Activated T-cell treated with anti-CD3 and anti-CD28 coated beads for 1 hour (primary cell): ENCODE data around the gene TBX10.
"Not testable (repeated sequence)": the region's sequence is repeated elsewhere in the genome, so short reads cannot be mapped to it uniquely, and the experiment has no call there.

Experiments
- DNase-seq: peaks from one replicate; pipeline ENCODE4 v3.0.0-alpha.2; 2020; ENCODE audit warnings: low read depth

The TBX10 gene

GRCh38 chr11:67639438-67639859 lies at the start of gene TBX10:
Gene TBX10, minus strand, starts transcription at chr11:67639763. Its CDS starts 291 bp downstream, at chr11:67639472.
- no peak for DNase-seq

GRCh38 chr11:67689178-67689577 lies 49.6 kb upstream of the TBX10 start:
- DNase-seq: no peak

GRCh38 chr11:67687986-67688385 lies 48.4 kb upstream of the TBX10 start:
- no peak for DNase-seq

- not testable (repeated sequence) for DNase-seq
These were observed 46.2 kb upstream of the TBX10 start for GRCh38 chr11:67685641-67686332.

DNA sequence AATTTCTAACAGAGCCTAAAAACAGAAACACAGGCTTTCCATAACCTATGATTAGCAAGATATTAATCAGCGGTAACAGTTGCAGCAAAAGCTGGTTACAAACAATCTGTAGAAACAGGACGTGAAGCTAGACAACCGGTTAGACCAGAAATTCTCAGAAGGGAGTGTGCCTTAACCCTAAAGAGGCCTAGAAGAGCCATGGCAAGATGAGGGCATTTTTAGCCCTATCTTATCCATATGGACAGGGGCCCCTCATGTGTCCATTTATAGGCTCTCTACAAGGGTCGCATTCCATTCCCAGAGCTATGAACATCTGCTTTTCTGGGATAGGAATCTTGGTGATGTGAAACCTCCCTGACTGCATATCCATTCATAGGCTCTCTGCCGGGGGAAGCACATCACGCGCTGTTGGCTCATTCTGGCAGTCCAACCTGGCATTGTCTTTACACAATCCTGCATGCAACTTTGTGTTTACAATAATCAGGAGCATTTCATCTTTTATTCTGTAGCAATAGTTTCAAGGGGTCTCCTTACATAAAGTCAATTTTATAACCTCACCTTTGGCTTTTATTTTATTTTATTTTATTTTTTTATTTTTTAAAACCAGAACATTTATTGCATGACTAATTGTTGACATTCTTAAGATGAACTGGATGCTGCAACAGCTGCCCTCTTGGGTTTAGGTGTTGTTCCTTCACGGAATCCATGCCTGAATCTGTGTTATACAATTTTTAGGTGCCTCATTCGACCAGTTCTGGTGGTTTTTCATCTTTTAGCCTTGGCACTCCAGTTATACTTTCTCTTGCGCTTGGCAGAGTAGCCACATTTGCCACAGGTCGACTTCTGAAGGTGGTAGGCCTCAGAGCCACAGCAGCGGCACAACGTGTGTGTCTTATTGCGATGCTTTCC lies 42.8 kb upstream of the TBX10 start:
- DNase-seq: not testable (repeated sequence)

DNA sequence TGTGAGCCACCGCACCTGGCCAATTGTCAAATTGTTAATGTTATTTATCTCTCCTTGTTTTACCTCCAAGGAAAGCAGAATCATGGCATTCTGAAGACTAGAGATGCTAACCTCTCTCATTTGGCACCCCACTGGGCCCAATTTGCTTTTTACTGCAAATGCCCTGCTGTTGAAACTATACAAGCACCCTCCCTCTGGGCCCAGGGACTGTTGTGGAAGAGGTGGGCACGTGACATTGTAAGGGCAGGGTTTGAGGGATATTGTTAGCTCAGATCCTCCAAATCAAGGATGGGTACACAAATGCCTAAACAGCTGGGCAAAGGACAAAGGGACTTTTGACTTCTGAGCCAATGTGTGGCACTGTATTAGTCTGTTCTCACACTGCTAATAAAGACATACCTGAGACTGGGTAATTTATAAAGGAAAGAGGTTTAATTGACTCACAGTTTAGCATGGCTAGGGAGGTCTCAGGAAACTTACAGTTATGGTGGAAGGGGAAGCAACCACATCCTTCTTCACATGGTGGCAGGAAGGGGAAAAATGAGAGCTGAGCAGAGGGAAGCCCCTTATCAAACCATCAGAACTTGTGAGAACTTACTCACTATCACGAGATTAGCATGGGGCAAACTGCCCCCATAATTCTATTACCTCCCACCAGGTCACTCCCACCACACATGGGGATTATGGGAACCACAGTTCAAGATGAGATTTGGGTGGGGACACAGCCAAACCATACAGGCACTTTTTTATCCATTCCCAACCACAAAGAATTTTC lies 41.3 kb upstream of the TBX10 start:
- DNase-seq: no peak

GRCh38 chr11:67675058-67675747 lies 35.6 kb upstream of the TBX10 start:
- DNase-seq: no peak

- DNase-seq: no peak
These were observed 34.9 kb upstream of the TBX10 start, which contains the start of gene ALDH3B2 for GRCh38 chr11:67674442-67674871. Gene ALDH3B2, minus strand, starts transcription at chr11:67674623. Its CDS starts 7,688 bp downstream, at chr11:67666935.

DNA sequence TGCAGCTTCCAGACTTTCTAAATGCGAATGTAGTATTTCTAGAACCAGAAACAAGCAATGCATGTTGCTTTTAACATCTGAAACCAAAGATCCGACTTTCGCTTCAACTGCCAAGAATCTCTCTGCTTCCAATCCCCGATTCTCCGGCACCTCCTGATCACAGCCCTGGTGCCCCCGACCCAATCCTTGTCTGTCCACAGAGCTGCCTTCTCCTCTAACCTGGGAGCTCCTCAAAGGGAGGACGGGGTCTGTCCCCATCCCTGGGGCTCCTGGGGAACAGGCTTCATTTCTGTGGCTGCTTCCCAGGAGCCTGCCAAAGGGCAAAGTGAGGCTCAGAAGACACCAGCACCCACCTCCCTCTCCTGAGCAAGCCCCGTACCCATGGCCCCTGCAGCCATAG lies 34.3 kb upstream of the TBX10 start:
- no peak for DNase-seq

DNA sequence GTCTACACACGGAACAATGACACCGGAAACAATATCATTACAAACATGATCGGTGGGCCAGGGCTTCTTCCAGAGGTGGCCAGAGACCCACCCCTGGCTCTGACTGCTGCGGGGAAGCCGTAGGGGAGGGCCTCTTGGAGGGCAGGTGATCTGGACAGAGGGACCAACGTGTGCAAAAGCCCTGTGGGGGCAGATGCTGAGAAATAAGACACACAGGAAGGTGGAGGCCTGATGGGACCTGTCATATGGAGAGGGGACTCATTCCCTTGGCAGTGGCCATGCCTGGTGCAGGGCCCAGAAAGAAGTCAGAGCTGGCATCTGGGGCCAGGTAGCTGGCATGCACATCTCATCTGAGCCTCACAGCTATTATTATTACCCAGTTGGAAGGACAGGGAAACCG lies 33.8 kb upstream of the TBX10 start:
- DNase-seq: no peak

DNA sequence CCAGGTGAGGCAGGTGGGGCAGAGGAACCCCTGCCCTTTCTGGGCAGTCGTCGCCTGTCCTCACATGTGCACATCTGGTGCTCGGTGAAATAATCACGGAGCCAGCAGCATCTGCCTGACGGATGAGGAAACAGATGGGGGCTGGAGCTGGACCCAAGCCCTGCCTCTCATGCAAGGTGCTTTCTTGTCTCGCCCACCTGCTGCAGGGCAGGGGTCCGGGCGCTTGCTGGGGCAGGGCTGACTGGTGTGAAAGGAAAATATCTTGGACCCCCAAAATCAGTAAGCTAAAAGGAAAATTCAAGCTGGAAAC lies 31.6 kb upstream of the TBX10 start:
- DNase-seq: no peak

DNA sequence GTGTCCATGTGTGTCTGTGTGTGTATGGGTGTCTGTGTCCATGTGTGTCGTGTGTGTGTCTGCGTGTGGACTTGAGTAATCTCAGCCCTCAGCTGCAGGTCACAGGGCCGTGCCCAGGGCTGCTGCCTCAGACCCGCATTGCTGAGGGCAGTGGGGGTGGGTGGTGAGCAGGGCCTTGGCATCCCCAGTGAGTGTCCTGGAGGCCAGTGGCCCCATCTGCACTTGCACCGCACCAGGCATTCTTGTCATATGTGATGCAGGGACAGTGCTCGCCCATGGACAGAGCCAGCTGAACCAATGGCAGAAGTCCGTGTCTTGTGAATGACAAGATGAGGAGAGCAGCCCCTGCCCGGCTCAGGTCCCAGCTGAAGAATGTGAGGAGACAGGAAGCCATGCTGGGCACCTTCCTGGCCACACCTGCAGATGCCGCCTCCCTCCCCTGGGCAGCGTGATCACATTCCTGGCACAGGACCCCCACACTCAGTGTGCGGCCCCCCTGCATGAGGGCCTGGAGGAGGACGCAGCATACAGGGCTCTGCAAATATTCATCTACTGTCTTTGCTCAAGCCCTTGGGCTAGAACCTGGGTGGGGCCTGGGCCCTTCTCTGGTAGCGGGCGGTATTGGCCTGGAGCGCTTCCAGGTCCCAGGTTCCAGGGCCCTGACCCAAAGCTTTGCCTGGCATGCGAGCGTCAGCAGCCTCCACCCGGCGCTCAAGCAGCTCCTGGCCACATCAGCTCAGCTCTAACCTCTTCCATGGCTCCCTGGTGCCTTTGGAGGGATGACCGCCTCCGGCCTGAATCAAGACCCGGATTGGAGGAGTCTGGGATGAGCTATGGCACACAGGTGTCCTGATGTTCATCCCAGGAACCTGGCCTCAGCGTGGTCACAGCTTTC lies 31.0 kb upstream of the TBX10 start:
- no peak for DNase-seq

DNA sequence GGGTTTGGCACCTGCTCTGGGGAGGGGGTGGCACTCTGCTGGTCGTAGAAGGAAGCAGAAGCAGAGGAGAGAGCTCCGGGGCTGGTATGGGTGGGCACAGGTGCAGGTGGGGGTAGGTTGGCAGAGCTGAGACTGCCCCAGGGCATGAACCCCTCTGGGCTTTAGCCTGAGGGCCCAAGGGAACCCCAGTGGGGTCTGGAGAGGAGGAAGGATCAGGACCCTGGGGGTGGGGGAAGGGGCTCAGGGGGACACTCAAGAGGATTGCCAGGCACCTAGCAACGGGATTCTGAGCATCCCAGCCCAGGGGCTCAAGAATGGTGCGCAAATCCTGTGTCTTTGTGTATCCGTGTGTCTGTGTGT lies 28.6 kb upstream of the TBX10 start:
- no peak for DNase-seq

- DNase-seq: no peak
These were observed 28.1 kb upstream of the TBX10 start for GRCh38 chr11:67667490-67668191.

DNA sequence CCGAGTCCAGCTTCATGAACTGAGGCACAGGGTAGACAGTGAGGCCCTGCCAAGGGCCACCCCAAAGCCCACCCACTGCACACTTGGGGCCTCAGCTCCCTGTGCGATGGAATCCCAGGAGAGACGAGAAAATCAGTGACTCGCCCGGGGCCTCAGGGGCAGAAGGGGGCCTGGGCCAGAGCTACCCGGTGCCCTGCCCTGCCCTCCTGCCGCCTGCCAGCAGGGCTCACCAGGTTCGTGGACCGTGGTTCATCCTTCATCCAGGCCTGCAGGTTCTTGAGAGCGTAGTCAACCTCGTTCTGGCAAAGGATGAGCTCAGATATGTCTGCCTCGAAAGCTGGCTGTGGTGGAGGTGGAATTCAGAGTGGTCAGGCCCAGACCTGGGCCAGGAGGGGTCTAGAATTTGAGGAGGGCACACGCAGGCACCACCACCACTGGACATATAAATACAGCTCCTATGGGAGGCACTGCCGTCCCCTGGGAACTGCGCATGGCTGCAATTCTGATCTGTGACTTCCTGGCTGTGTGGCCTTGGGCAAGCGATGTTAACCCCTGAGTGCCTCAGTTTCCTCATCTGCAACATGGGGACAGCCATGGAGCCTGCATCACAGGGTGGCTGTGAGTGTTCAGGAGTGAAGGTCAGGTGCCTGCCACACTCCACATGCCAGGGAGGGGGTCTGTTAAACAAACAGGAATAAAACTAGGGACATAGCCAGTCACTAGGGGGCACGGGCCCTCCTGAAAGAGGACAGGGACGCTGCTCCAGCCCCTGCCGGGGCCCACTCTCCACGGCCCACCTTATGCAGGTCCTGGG lies 27.3 kb upstream of the TBX10 start:
- DNase-seq: no peak

- no peak for DNase-seq
These were observed 26.7 kb upstream of the TBX10 start for GRCh38 chr11:67666303-67666645.

GRCh38 chr11:67665541-67666302 lies 26.2 kb upstream of the TBX10 start:
- no peak for DNase-seq

DNA sequence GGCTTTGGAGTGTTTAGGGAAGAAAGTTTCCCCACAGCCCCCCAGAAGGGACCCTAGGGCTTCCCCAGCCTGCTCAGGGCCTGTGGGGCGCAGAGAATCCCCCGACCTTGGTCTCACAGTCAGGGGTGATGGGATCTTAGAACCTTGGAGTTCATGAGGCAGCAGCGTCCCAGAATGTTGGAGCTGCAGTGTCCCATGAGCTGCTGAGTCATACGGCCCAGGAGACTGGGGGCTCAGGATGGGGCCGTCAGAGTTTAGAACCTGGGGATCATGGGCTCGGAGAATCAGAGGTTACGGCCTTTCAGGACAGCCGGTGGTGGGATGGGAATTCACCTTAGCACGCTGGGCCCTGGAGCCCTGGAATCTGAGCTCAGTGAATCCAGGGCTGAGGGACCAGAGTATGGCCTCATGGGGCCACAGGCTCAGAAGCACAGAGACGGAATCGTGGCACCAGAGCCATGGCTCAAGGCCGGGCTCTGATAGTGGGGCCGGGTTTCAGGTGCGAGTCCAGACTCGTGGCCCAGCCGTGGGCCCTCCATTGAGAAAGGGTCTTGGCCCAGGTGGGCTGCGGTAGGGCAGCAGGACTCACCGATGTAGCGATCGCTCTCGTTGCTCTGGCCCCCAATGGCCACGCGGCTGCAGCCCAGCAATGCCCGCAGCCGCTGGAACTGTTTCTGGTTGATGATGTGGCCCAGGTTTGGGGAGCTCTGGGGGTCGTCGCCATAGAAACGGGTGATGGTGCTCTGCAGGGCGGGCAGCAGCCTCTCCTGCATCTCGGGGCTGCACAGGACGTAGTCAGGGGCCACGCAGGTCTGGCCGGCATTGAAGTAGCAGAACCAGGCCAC lies 25.4 kb upstream of the TBX10 start:
- no peak for DNase-seq
